ENCODE results near the gene CREBZF.
"Not testable (repeated sequence)": the region's sequence is repeated elsewhere in the genome, so short reads cannot be mapped to it uniquely, and the experiment has no call there.

Gene CREBZF

DNA sequence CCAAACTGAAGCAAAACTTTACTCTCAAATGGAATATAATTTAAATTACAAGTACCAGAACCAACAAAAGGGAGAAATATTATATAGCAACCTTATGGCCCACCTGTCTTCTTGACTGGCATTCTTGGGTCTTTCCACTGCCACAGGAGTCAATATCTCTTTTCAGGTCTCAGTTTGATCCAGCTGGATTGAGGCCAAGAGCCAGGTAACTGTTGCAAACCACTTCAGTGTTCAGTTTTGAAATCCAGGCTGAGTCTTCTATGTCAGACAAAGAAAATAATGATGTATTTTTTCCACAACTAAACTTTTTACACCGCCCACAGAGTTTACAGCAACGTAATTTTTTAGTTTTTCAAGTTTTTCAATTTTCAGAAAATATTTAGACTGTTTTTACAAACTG is 38.4 kb downstream of the CREBZF start:
- no peak for DNase-seq

DNA sequence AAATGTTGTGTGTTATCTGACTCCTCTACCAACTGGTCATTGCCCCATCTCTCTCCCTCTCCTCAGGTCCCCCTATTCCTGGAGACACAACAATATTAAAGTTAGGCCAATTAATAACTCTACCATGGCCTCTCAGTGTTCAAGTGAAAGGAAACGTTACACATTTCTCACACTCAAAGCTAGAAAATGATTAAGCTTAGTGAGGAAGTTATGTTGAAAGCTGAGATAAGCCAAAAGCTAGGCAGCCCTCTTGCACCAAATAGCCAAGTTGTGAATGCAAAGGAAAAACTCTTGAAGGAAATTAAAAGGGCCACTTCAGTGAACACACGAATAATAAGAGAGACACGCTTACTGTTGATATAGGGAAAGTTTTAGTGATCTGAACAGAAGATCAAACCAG is 44.7 kb downstream of the CREBZF start:
- no peak for DNase-seq

DNA sequence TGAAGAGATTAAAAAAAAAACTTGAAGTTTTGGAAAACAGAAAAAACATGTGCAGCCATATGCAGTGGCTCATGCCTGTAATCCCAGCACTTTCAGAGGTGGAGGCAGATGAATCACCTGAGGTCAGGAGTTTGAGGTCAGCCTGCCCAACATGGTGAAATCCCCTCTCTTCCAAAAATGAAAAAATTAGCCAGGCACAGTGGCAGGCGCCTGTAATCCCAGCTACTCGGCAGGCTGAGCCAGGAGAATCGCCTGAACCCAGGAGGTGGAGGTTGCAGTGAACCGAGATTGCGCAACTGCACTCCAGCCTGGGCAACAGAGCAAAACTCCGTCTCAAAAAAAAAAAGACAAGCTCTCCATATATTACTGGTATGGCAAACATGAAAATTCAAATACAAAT is 45.4 kb downstream of the CREBZF start:
- DNase-seq = no peak

DNA sequence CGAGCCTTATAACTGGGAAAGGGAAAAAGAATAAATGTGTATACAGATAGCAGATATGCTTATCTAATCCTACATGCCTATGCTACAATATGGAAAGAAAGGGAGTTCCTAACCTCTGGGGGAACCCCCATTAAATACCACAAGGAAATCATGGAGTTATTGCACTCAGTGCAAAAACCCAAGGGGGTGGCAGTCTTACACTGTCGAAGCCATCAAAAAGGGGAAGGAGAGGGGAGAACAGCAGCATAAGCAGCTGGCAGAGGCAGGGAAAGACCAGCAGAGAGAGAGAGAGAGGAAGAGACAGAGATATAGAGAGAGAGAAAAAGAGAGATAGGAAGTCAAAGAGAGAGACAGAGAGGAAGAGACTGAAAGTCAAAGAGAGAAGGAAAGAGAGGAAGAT is 53.3 kb downstream of the CREBZF start:
- DNase-seq = not testable (repeated sequence)

Data from CD4-positive, alpha-beta T cell treated with Interleukin-10 for 1 hour (primary cell).